ENCODE data around the gene RENBP.

GRCh38 chrX:153953892-153954557 lies 9.6 kb upstream of the RENBP start:
- TF ChIP-seq POLR2AphosphoS5 (IDR thresholded peaks at IDR 0.05; ENCODE audit: borderline replicate concordance, low read depth, low read length) (no peak), EZH2 (IDR thresholded peaks at IDR 0.05) (no peak), FOXP2 (optimal IDR thresholded peaks at IDR 0.05; ENCODE audit: control extremely low read depth, extremely low read length, insufficient read depth) (no peak)
